Caco-2 (cell line): ENCODE results near the gene LRP1B. TPM values are rescaled to one million over a fixed set of nuclear protein-coding genes. Genes with fewer than 3 reads are reported as not detected.

Source experiments
- BruUV-seq: library from RNA; stranded (reverse); fragments of 400-500 nt; replicated peaks from 2 replicates; lab custom pipeline; 2021; lab: Mats Ljungman, UMichigan
- CTCF ChIA-PET: fragments of 300-600 bp; sonication (Branson Sonifier 250); formaldehyde crosslinking; loops from one replicate; lab custom pipeline; 2022; ENCODE audit warnings: antibody characterized with exemption; lab: Charles Lee
- POLR2A ChIA-PET: fragments of 300-600 bp; sonication (Branson Sonifier 250); formaldehyde crosslinking; loops from one replicate; lab custom pipeline; 2022; ENCODE audit warnings: antibody characterized with exemption; lab: Charles Lee
- DNase-seq, 2 experiments: peaks; one replicate each; pipeline versions ENCODE4 v3.0.0 to v3.0.0-alpha.2; 2020 to 2022
- H3K27me3 ChIP-seq: replicated peaks from 2 replicates; pipeline ENCODE4 v1.6.0; 2011; ENCODE audit warnings: low read length; ENCODE audit not compliant: control insufficient read depth, insufficient read depth
- H3K36me3 ChIP-seq: 2 replicates; pipeline ENCODE4 v1.5.1; 2011; ENCODE audit warnings: low read length; ENCODE audit not compliant: control insufficient read depth, insufficient read depth
- H3K4me1 ChIP-seq: fragments of 250-450 bp; sonication (Bioruptor Pico); 2 replicates; pipeline ENCODE4 v1.5.1; 2020; ENCODE audit warnings: mild to moderate bottlenecking
- H3K4me3 ChIP-seq: 2 replicates; pipeline ENCODE4 v1.5.1; 2011; ENCODE audit warnings: low read depth, mild to moderate bottlenecking, control low read depth, low read length
- H3K9me3 ChIP-seq: fragments of 250-450 bp; sonication (Bioruptor Pico); 2 replicates; pipeline ENCODE4 v1.5.1; 2020; ENCODE audit warnings: mild to moderate bottlenecking, moderate library complexity
- H3K27ac Mint-ChIP-seq: one replicate; pipeline ENCODE4 v1.8.0; 2022; ENCODE audit warnings: mixed read lengths; ENCODE audit not compliant: unreplicated experiment
- H3K27me3 Mint-ChIP-seq: one replicate; pipeline ENCODE4 v1.8.0; 2022; ENCODE audit warnings: mixed read lengths; ENCODE audit not compliant: insufficient read depth, unreplicated experiment
- H3K36me3 Mint-ChIP-seq: one replicate; pipeline ENCODE4 v1.8.0; 2022; ENCODE audit warnings: mild to moderate bottlenecking, mixed read lengths; ENCODE audit not compliant: insufficient read depth, unreplicated experiment
- H3K4me1 Mint-ChIP-seq: one replicate; pipeline ENCODE4 v1.8.0; 2022; ENCODE audit warnings: low read depth, mixed read lengths; ENCODE audit not compliant: unreplicated experiment
- H3K4me3 Mint-ChIP-seq: one replicate; pipeline ENCODE4 v1.8.0; 2022; ENCODE audit warnings: mild to moderate bottlenecking, moderate library complexity, mixed read lengths; ENCODE audit not compliant: unreplicated experiment
- H3K9me3 Mint-ChIP-seq: one replicate; pipeline ENCODE4 v1.8.0; 2022; ENCODE audit warnings: mixed read lengths; ENCODE audit not compliant: unreplicated experiment
- intact Hi-C: fragments of 100-400 bp; cut with micrococcal nuclease; formaldehyde crosslinking; loops from one replicate; pipeline ENCODE4 v1.10.0; 2022; ENCODE audit not compliant: unreplicated experiment
- total RNA-seq: library from RNA; stranded (reverse); gene quantifications from 2 replicates; pipeline ENCODE4 v1.2.3, GENCODE V29; 2022
- TF ChIP-seq, protein P1 (sequence below), 2 experiments: fragments of 200-600 bp in 1 of 2; IDR thresholded peaks; 1 replicate in 1 of 2; 2 replicates in 1 of 2; pipeline versions ENCODE4 v1.5.1 to v1.8.0; 2011 to 2022; ENCODE audit warnings: antibody characterized with exemption in 1 of 2, control low read depth in 1 of 2, inconsistent platforms in 1 of 2, low read depth in 1 of 2, low read length in 1 of 2, mild to moderate bottlenecking in 1 of 2, moderate library complexity in 1 of 2; ENCODE audit not compliant: insufficient read depth in 1 of 2, severe bottlenecking in 1 of 2, unreplicated experiment in 1 of 2

Gene LRP1B
- total RNA-seq, 1 experiment from 2014 or later = not detected

- H3K4me3 Mint-ChIP-seq = no peak overlapping the region
- BruUV-seq = no TSS peak
- H3K36me3 ChIP-seq = no peaks in the 10 kb centered on the region
- ChIA-PET POLR2A (no interaction called here), CTCF (no interaction called here)
- H3K27me3 ChIP-seq = no peaks in the 10 kb centered on the region
- no peaks in the 10 kb centered on the region for H3K4me1 Mint-ChIP-seq
- H3K9me3 ChIP-seq = no peaks in the 10 kb centered on the region
- H3K4me1 ChIP-seq = no peaks in the 10 kb centered on the region
- H3K27ac Mint-ChIP-seq = no peak overlapping the region
- no peaks in the 10 kb centered on the region for H3K27me3 Mint-ChIP-seq
- H3K9me3 Mint-ChIP-seq = no peaks in the 10 kb centered on the region
- no peaks in the 10 kb centered on the region for H3K36me3 Mint-ChIP-seq
- intact Hi-C loops = no loop called here
- TF ChIP-seq, protein P1, sequence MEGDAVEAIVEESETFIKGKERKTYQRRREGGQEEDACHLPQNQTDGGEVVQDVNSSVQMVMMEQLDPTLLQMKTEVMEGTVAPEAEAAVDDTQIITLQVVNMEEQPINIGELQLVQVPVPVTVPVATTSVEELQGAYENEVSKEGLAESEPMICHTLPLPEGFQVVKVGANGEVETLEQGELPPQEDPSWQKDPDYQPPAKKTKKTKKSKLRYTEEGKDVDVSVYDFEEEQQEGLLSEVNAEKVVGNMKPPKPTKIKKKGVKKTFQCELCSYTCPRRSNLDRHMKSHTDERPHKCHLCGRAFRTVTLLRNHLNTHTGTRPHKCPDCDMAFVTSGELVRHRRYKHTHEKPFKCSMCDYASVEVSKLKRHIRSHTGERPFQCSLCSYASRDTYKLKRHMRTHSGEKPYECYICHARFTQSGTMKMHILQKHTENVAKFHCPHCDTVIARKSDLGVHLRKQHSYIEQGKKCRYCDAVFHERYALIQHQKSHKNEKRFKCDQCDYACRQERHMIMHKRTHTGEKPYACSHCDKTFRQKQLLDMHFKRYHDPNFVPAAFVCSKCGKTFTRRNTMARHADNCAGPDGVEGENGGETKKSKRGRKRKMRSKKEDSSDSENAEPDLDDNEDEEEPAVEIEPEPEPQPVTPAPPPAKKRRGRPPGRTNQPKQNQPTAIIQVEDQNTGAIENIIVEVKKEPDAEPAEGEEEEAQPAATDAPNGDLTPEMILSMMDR (IDR thresholded peaks at IDR 0.05; ENCODE audit: insufficient read depth in 1 of 2, low read depth in 1 of 2, low read length in 1 of 2, severe bottlenecking in 1 of 2, unreplicated experiment in 1 of 2) = no peak
- no peak overlapping the region for H3K4me3 ChIP-seq
- no peak for DNase-seq
These were observed 1142.2 kb downstream of the LRP1B start for GRCh38 chr2:140988597-140988996.

DNA sequence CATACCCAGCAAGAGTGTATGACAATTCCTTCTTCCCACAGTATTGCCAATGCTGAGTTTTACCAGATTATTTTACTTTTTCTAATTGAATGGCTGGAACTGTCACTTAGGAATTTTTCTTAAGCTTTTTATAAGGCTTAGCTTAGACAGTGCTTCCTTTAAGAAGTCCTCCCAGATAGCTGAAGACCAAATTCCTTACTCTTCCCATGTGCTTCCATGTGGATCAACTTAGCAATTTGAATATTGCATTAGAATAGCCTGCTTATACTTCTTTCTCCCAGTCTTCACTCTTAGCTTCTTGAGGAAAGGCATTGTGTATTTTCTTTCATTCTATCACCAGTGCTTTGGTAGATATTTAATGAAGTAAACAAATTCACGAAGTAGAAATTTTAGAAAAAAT, 1144.4 kb downstream of the LRP1B start:
- Mint-ChIP-seq H3K9me3 (no peaks in the 10 kb centered on the region), H3K4me1 (no peaks in the 10 kb centered on the region), H3K27ac (no peak overlapping the region), H3K36me3 (no peaks in the 10 kb centered on the region), H3K4me3 (no peak overlapping the region), H3K27me3 (peaks cover 3% of the 10 kb centered on the region)
- Histone ChIP-seq H3K4me3 (no peak overlapping the region), H3K36me3 (no peaks in the 10 kb centered on the region), H3K9me3 (no peaks in the 10 kb centered on the region), H3K27me3 (no peaks in the 10 kb centered on the region), H3K4me1 (no peaks in the 10 kb centered on the region)
- TF ChIP-seq, protein P1 (IDR thresholded peaks at IDR 0.05; ENCODE audit: insufficient read depth in 1 of 2, low read depth in 1 of 2, low read length in 1 of 2, severe bottlenecking in 1 of 2, unreplicated experiment in 1 of 2) = no peak
- BruUV-seq = no TSS peak
- POLR2A ChIA-PET = no interaction called here
- CTCF ChIA-PET = no interaction called here
- intact Hi-C loops = no loop called here
- no peak for DNase-seq

DNA sequence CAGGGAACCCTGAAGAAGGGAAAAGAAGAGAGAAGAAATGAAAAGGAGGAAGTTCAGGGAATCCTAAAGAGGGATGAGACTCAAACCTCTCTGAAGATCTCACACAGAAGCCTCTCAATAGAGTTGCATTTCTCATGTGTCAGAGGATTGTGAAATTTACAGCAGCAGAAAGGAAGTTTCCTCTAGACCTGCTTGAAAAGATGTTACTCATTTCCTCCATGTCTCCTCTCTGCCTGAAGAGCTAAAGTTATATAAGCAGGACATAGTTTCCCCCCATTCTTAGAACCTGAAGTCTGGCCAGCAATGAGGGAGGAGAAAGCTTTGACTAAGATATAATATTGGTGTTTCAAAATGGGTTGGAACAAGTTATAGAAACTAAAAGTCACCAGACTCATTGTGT, 1155.6 kb downstream of the LRP1B start:
- Histone ChIP-seq H3K9me3 (no peaks in the 10 kb centered on the region), H3K4me3 (no peak overlapping the region), H3K27me3 (no peaks in the 10 kb centered on the region), H3K36me3 (no peaks in the 10 kb centered on the region), H3K4me1 (no peaks in the 10 kb centered on the region)
- Mint-ChIP-seq H3K4me3 (no peak overlapping the region), H3K9me3 (no peaks in the 10 kb centered on the region), H3K27ac (no peak overlapping the region), H3K27me3 (peaks cover 13% of the 10 kb centered on the region), H3K36me3 (no peaks in the 10 kb centered on the region), H3K4me1 (no peaks in the 10 kb centered on the region)
- CTCF ChIA-PET = no interaction called here
- TF ChIP-seq, protein P1 (IDR thresholded peaks at IDR 0.05; ENCODE audit: insufficient read depth in 1 of 2, low read depth in 1 of 2, low read length in 1 of 2, severe bottlenecking in 1 of 2, unreplicated experiment in 1 of 2) = no peak
- intact Hi-C loops = no loop called here
- no peak for DNase-seq
- POLR2A ChIA-PET = no interaction called here
- BruUV-seq = no TSS peak
